OCI-LY3 (cell line): ENCODE measurements around the gene GHR.

Experiments used
- CTCF ChIP-seq: fragments of 200-600, 300-600 bp; sonication (generic); IDR thresholded peaks from 2 replicates; pipeline ENCODE4 v1.5.1; 2014; ENCODE audit warnings: antibody characterized with exemption, low read length, low read depth
- EZH2phosphoT487 ChIP-seq: fragments of 200-600 bp; shearing (Covaris generic); IDR thresholded peaks from 2 replicates; pipeline ENCODE4 v1.6.1; 2018; ENCODE audit warnings: antibody characterized with exemption, mixed run types, low read depth

GRCh38 chr5:42403236-42403635 is 20.0 kb upstream of the GHR start:
- no peak for TF ChIP-seq CTCF
- no peak for TF ChIP-seq EZH2phosphoT487
